ENCODE results near the gene WNK2.
"Not testable (repeated sequence)": the region's sequence is repeated elsewhere in the genome, so short reads cannot be mapped to it uniquely, and the experiment has no call there.

Gene WNK2

DNA sequence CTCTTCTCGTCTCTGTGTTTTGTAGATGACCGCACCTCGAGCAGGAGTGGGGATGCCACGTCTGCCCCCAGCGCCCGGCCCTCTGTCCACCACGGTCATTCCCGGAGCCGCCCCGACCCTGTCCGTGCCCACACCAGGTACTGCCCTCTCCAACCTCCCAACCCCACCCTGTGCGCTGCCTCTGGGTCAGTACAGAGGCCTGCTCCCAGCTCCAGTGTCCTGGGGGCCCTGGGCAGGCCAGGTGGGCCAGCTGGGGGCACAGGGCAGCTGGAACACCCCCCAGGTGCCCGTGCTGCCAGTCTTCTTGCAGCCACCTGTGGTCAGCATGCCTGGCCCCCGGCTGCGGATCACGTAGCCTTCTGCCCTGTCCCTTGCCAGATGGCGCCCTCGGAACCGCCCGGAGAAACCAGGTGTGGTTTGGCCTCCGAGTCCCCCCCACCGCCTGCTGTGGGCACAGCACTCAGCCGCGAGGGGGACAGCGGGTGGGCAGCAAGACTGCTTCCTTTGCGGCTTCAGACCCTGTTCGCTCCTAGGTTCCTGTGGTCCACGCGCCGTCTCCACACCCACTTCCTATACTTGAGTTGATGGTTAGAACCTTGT, 133.7 kb downstream of the WNK2 start:
- DNase-seq (ENCODE audit: low read depth): no peak
- H3K4me3 ChIP-seq (ENCODE audit: control insufficient read depth, low read depth, low read length): no peak overlapping the region
- TF ChIP-seq, protein P1, sequence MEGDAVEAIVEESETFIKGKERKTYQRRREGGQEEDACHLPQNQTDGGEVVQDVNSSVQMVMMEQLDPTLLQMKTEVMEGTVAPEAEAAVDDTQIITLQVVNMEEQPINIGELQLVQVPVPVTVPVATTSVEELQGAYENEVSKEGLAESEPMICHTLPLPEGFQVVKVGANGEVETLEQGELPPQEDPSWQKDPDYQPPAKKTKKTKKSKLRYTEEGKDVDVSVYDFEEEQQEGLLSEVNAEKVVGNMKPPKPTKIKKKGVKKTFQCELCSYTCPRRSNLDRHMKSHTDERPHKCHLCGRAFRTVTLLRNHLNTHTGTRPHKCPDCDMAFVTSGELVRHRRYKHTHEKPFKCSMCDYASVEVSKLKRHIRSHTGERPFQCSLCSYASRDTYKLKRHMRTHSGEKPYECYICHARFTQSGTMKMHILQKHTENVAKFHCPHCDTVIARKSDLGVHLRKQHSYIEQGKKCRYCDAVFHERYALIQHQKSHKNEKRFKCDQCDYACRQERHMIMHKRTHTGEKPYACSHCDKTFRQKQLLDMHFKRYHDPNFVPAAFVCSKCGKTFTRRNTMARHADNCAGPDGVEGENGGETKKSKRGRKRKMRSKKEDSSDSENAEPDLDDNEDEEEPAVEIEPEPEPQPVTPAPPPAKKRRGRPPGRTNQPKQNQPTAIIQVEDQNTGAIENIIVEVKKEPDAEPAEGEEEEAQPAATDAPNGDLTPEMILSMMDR (IDR thresholded peaks at IDR 0.05; ENCODE audit: control insufficient read depth, insufficient read depth, low read depth, low read length, missing control alignments): no peak

DNA sequence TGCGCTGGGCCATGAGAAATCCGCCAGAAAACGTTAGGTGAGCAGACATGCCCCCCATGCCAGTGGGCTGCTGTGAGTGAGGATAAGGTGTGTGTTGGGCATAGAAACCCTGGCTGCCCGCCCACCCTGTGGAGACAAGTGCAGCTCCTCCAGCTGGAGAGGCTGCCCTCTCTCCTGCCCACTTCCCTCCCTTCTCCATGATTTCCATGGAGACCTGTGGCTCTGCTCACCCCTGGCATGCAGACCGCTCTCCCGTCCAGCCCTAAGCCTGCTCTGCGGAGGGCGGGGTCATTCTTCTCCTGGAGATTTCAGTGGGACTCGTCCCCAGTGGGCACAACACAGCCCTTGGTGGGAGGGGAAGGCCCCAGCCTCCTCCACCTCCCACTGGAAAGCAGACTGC, 134.5 kb downstream of the WNK2 start:
- TF ChIP-seq, protein P1 (IDR thresholded peaks at IDR 0.05; ENCODE audit: control insufficient read depth, insufficient read depth, low read depth, low read length, missing control alignments): no peak
- H3K4me3 ChIP-seq (ENCODE audit: control insufficient read depth, low read depth, low read length): no peak overlapping the region
- DNase-seq (ENCODE audit: low read depth): no peak

DNA sequence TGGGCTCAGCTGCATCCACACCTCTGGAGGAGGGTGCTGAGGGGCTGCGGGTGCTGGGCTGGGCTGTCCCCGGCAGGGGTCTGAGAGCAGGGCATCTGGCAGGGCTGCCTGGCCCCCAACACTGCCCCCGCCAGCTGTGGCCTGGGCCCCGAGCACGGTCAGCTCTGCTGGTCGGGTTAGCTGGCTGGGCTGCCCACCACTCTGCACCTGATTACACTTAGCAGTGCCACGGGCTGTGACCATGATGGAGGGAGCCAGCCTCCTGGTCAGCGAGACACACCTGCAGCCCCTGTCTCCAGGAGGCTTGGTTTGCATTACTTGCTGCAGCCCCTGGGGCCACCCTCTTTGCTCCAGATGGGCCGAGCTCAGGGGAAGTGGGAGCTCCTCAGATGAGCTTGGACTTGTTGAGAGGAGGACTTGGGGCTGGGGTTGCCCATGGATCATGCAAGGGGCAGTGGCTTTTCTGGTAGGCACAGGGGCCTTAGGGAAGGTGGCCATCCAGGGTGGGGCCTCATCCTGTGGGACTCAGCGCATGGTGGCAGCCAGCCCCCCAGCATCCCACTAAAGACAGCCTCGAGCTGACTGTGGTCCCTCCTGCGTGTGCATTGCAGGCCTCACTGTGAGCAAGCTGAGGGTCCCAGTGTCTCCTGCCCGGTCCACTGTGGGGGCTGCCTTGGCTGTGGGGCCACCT, 135.5 kb downstream of the WNK2 start:
- H3K4me3 ChIP-seq (ENCODE audit: control insufficient read depth, low read depth, low read length): no peak overlapping the region
- TF ChIP-seq, protein P1 (IDR thresholded peaks at IDR 0.05; ENCODE audit: control insufficient read depth, insufficient read depth, low read depth, low read length, missing control alignments): no peak
- DNase-seq (ENCODE audit: low read depth): no peak

- DNase-seq (ENCODE audit: low read depth): no peak
- TF ChIP-seq, protein P1 (IDR thresholded peaks at IDR 0.05; ENCODE audit: control insufficient read depth, insufficient read depth, low read depth, low read length, missing control alignments): no peak
- no peak overlapping the region for H3K4me3 ChIP-seq (ENCODE audit: control insufficient read depth, low read depth, low read length)
These were observed 136.1 kb downstream of the WNK2 start for GRCh38 chr9:93319992-93320500.

DNA sequence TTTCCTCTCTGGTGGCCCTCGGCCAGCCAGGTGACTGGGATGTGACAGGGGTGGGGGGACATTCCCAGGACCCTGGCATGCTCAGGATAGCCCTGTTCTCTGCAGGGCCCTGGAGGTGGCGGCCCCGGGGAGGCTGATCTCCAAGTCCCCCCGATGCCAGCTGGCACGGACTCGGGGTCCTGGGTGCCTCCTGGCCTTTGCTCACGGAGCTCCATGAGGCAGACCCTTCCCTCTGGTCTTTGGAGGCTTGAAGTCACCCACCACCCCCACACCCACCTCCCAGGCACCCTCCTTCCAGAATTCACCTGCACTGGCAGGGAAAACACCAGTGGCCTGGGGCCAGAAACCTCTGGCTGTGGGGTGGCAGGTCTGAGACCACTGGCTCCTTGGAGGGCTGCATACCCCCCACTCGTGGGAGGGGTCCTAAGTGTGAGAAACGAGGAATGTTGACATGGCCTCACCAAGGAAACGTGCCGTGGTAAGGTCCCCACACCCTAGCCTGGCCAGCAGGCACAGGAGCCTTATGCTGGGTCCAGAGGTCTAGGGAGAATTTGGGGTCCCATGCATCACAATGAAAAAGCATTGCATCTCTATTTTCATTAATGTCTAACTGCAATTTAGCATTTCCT, 136.8 kb downstream of the WNK2 start:
- no peak overlapping the region for H3K4me3 ChIP-seq (ENCODE audit: control insufficient read depth, low read depth, low read length)
- TF ChIP-seq, protein P1 (IDR thresholded peaks at IDR 0.05; ENCODE audit: control insufficient read depth, insufficient read depth, low read depth, low read length, missing control alignments): no peak
- no peak for DNase-seq (ENCODE audit: low read depth)

DNA sequence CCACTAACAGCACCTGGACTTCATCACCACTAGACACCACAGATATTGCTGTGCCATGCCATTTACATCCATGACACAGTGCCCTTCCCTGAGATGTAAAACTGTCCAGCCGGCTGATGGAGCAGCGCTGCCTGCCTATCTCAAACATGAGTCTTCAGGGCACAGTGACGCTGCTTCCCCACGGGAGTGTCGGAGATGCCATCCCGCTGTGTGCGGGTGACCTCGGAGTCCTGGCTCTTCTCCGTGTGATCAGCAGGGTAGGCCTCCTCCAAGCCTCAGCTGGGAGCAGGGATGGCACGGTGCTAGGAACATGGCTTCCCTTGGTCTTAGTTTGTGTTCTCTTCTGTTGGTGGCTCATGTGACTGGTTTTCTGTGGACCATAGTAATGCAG, 137.3 kb downstream of the WNK2 start:
- DNase-seq (ENCODE audit: low read depth): no peak
- H3K4me3 ChIP-seq (ENCODE audit: control insufficient read depth, low read depth, low read length): no peak overlapping the region
- TF ChIP-seq, protein P1 (IDR thresholded peaks at IDR 0.05; ENCODE audit: control insufficient read depth, insufficient read depth, low read depth, low read length, missing control alignments): no peak

- DNase-seq (ENCODE audit: low read depth); H3K4me3 ChIP-seq (ENCODE audit: control insufficient read depth, low read depth, low read length): not testable (repeated sequence)
These were observed 139.6 kb downstream of the WNK2 start for GRCh38 chr9:93323446-93323954.

Data from AG09309 (cell line).